ENCODE data around the gene ARFGEF3.
"Not testable (repeated sequence)": the region's sequence is repeated elsewhere in the genome, so short reads cannot be mapped to it uniquely, and the experiment has no call there.

ARFGEF3 gene

GRCh38 chr6:138346302-138347195 lies 184.8 kb downstream of the ARFGEF3 start:
- DNase-seq (ENCODE audit: low read depth in 3 of 3, low spot score in 1 of 3), result no peak

GRCh38 chr6:138347864-138348263 lies 186.1 kb downstream of the ARFGEF3 start:
- DNase-seq (ENCODE audit: low read depth in 3 of 3, low spot score in 1 of 3), result no peak

GRCh38 chr6:138349891-138350290 lies 188.2 kb downstream of the ARFGEF3 start:
- no peak for DNase-seq (ENCODE audit: low read depth in 3 of 3, low spot score in 1 of 3)

- no peak for DNase-seq (ENCODE audit: low read depth in 3 of 3, low spot score in 1 of 3)
Measured at GRCh38 chr6:138357928-138358327, 196.2 kb downstream of the ARFGEF3 start.

- DNase-seq (ENCODE audit: low read depth in 3 of 3, low spot score in 1 of 3), result not testable (repeated sequence)
Measured at GRCh38 chr6:138368684-138369083, 206.9 kb downstream of the ARFGEF3 start.

- no peak for DNase-seq (ENCODE audit: low read depth in 3 of 3, low spot score in 1 of 3)
Measured at GRCh38 chr6:138370631-138371451, 209.1 kb downstream of the ARFGEF3 start.

GRCh38 chr6:138371452-138371711 lies 209.6 kb downstream of the ARFGEF3 start:
- no peak for DNase-seq (ENCODE audit: low read depth in 3 of 3, low spot score in 1 of 3)

GRCh38 chr6:138371720-138372119 lies 210.0 kb downstream of the ARFGEF3 start:
- no peak for DNase-seq (ENCODE audit: low read depth in 3 of 3, low spot score in 1 of 3)

GRCh38 chr6:138372711-138373463 lies 211.1 kb downstream of the ARFGEF3 start:
- no peak for DNase-seq (ENCODE audit: low read depth in 3 of 3, low spot score in 1 of 3)

GRCh38 chr6:138374230-138374629 lies 212.5 kb downstream of the ARFGEF3 start:
- no peak for DNase-seq (ENCODE audit: low read depth in 3 of 3, low spot score in 1 of 3)

- no peak for DNase-seq (ENCODE audit: low read depth in 3 of 3, low spot score in 1 of 3)
Measured at GRCh38 chr6:138374815-138375214, 213.1 kb downstream of the ARFGEF3 start.

GRCh38 chr6:138377042-138377441 lies 215.3 kb downstream of the ARFGEF3 start:
- DNase-seq (ENCODE audit: low read depth in 3 of 3, low spot score in 1 of 3), result no peak

- no peak for DNase-seq (ENCODE audit: low read depth in 3 of 3, low spot score in 1 of 3)
Measured at GRCh38 chr6:138377844-138378243, 216.1 kb downstream of the ARFGEF3 start, which contains the start of gene SMIM28. TSS of gene SMIM28 (plus strand) at chr6:138377905. CDS start at chr6:138378073, 168 bp downstream.

- no peak for DNase-seq (ENCODE audit: low read depth in 3 of 3, low spot score in 1 of 3)
Measured at GRCh38 chr6:138378463-138378862, 216.7 kb downstream of the ARFGEF3 start.

GRCh38 chr6:138382498-138383265 lies 220.9 kb downstream of the ARFGEF3 start:
- DNase-seq (ENCODE audit: low read depth in 3 of 3, low spot score in 1 of 3), result no peak

- DNase-seq (ENCODE audit: low read depth in 3 of 3, low spot score in 1 of 3), result no peak
Measured at GRCh38 chr6:138383776-138384175, 222.0 kb downstream of the ARFGEF3 start.

- DNase-seq (ENCODE audit: low read depth in 3 of 3, low spot score in 1 of 3), result no peak
Measured at GRCh38 chr6:138386897-138387296, 225.2 kb downstream of the ARFGEF3 start.

GRCh38 chr6:138387577-138388368 lies 226.0 kb downstream of the ARFGEF3 start:
- DNase-seq (ENCODE audit: low read depth in 3 of 3, low spot score in 1 of 3), result no peak

GRCh38 chr6:138389551-138389950 lies 227.8 kb downstream of the ARFGEF3 start:
- no peak for DNase-seq (ENCODE audit: low read depth in 3 of 3, low spot score in 1 of 3)

Data from stimulated activated CD4-positive, alpha-beta T cell treated with anti-CD3 and anti-CD28 coated beads, TNF-alpha, amount 100 ng/mL, for 1 hour (primary cell).